Thyroid gland (tissue), 4 donors: ENCODE data around the gene DTD1.

ENCODE experiments used
- POLR2A ChIP-seq, 2 donors: fragments of 450-650 bp; IDR thresholded peaks; one replicate each; pipeline ENCODE4 v1.6.1; 2017; ENCODE audit warnings: antibody characterized with exemption in 2 of 2, mild to moderate bottlenecking in 2 of 2, moderate library complexity in 1 of 2
- TF ChIP-seq, protein P1 (sequence below), 6 experiments: fragments of 200-600 bp in 3 of 6; fragments of 450-650 bp in 3 of 6; sonication (generic) in 3 of 6; IDR thresholded peaks; one replicate each; pipeline ENCODE4 v1.5.1; 2016 to 2019; ENCODE audit warnings: antibody characterized with exemption in 6 of 6, mild to moderate bottlenecking in 2 of 6, inconsistent platforms in 1 of 6, moderate library complexity in 1 of 6

DNA sequence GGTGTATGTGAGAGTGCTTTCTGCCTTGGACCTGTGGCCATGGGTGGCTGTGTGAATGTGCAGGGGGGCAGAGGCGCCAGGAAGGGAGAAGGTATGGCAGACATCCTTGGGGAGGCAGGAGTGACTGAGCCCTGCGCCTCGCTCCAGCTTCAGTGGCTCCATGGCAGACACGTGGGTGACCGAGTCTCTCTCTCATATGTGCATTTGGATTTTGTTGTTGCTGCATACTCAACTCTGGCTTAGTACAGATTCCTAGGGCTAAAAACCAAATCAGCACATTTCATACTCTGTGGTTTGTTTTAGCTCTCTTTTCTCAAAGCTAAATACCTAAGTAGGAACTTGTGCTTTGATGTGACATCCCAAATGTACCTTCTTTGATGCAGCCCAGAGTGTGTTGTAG lies 97.6 kb downstream of the DTD1 start:
- TF ChIP-seq POLR2A (IDR thresholded peaks at IDR 0.05): no peak
- TF ChIP-seq, protein P1, sequence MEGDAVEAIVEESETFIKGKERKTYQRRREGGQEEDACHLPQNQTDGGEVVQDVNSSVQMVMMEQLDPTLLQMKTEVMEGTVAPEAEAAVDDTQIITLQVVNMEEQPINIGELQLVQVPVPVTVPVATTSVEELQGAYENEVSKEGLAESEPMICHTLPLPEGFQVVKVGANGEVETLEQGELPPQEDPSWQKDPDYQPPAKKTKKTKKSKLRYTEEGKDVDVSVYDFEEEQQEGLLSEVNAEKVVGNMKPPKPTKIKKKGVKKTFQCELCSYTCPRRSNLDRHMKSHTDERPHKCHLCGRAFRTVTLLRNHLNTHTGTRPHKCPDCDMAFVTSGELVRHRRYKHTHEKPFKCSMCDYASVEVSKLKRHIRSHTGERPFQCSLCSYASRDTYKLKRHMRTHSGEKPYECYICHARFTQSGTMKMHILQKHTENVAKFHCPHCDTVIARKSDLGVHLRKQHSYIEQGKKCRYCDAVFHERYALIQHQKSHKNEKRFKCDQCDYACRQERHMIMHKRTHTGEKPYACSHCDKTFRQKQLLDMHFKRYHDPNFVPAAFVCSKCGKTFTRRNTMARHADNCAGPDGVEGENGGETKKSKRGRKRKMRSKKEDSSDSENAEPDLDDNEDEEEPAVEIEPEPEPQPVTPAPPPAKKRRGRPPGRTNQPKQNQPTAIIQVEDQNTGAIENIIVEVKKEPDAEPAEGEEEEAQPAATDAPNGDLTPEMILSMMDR (IDR thresholded peaks at IDR 0.05): no peak
